ENCODE measurements around the gene BCAS3.

- TF ChIP-seq CTCF (IDR thresholded peaks at IDR 0.05) (no peak), EZH2 (IDR thresholded peaks at IDR 0.05; ENCODE audit: borderline replicate concordance, insufficient read depth, low read depth, low read length, poor library complexity, severe bottlenecking) (no peak)
These were observed 49.3 kb upstream of the BCAS3 start for GRCh38 chr17:60628252-60628889.
